Measurements from ENCODE around the gene CD19.

- TF ChIP-seq TCF7L2 (IDR thresholded peaks at IDR 0.05; ENCODE audit: low read depth, low read length) (no peak), CTCF (IDR thresholded peaks at IDR 0.05) (no peak)
Measured at GRCh38 chr16:28905229-28905754, 26.5 kb upstream of the CD19 start.
